ENCODE measurements around the gene IGF2R. TPM values are rescaled to one million over a fixed set of nuclear protein-coding genes. Genes with fewer than 3 reads are reported as not detected.

IGF2R gene
- total and polyA plus RNA-seq, 2 of the 13 experiments (the other 11 are each of a cell fraction or from before 2014, with no cell fraction given), result 38.3 to 70.0 TPM

GRCh38 chr6:159979136-159979874 lies 10.4 kb downstream of the IGF2R start (continued):
- TF ChIP-seq ZBED4 (CRISPR knock-in tag; IDR thresholded peaks at IDR 0.05; ENCODE audit: borderline replicate concordance) (no peak), KDM4B (CRISPR knock-in tag; IDR thresholded peaks at IDR 0.05) (no peak), TEAD3 (CRISPR knock-in tag; optimal IDR thresholded peaks at IDR 0.05; ENCODE audit: borderline replicate concordance) (no peak), PCBP2 (optimal IDR thresholded peaks at IDR 0.05; ENCODE audit: low read depth, low read length, poor library complexity, severe bottlenecking) (no peak), ZNF841 (CRISPR knock-in tag; IDR thresholded peaks at IDR 0.05; ENCODE audit: borderline replicate concordance) (no peak), ZNF740 (CRISPR knock-in tag; IDR thresholded peaks at IDR 0.05) (no peak), ZNF614 (CRISPR knock-in tag; IDR thresholded peaks at IDR 0.05; ENCODE audit: borderline replicate concordance) (no peak), SOX5 (CRISPR knock-in tag; IDR thresholded peaks at IDR 0.05; ENCODE audit: borderline replicate concordance) (peak; percentile 94), EEA1 (CRISPR knock-in tag; IDR thresholded peaks at IDR 0.05; ENCODE audit: borderline replicate concordance) (no peak; the same call in 1 of the 2 replicates), ZNF570 (CRISPR knock-in tag; IDR thresholded peaks at IDR 0.05; ENCODE audit: borderline replicate concordance) (no peak), PAWR (CRISPR knock-in tag; IDR thresholded peaks at IDR 0.05; ENCODE audit: borderline replicate concordance) (no peak), ZEB1 (IDR thresholded peaks at IDR 0.05; ENCODE audit: insufficient replicate concordance, low read depth) (peak; percentile 25), TBL1XR1 (IDR thresholded peaks at IDR 0.05; ENCODE audit: borderline replicate concordance, low read length, partially characterized antibody) (peak; percentile 14), FOSL1 (CRISPR knock-in tag; IDR thresholded peaks at IDR 0.05; ENCODE audit: borderline replicate concordance) (peak; percentile 43; the same call in 1 of the 2 replicates), DBP (CRISPR knock-in tag; IDR thresholded peaks at IDR 0.05; ENCODE audit: not compliant biosample characterization) (no peak), MAFG (CRISPR knock-in tag; IDR thresholded peaks at IDR 0.05) (no peak), EED (CRISPR knock-in tag; IDR thresholded peaks at IDR 0.05) (no peak), ZFP36L2 (CRISPR knock-in tag; IDR thresholded peaks at IDR 0.05) (no peak), ZNF749 (CRISPR knock-in tag; IDR thresholded peaks at IDR 0.05; ENCODE audit: borderline replicate concordance) (no peak; the same call in 1 of the 2 replicates), KLF12 (CRISPR knock-in tag; IDR thresholded peaks at IDR 0.05; ENCODE audit: borderline replicate concordance) (no peak), JUN (CRISPR knock-in tag; IDR thresholded peaks at IDR 0.05) (no peak), ZNF441 (CRISPR knock-in tag; IDR thresholded peaks at IDR 0.05; ENCODE audit: borderline replicate concordance) (no peak)

All from HepG2 (cell line).